ENCODE data around the gene MAD1L1.

Gene MAD1L1

DNA sequence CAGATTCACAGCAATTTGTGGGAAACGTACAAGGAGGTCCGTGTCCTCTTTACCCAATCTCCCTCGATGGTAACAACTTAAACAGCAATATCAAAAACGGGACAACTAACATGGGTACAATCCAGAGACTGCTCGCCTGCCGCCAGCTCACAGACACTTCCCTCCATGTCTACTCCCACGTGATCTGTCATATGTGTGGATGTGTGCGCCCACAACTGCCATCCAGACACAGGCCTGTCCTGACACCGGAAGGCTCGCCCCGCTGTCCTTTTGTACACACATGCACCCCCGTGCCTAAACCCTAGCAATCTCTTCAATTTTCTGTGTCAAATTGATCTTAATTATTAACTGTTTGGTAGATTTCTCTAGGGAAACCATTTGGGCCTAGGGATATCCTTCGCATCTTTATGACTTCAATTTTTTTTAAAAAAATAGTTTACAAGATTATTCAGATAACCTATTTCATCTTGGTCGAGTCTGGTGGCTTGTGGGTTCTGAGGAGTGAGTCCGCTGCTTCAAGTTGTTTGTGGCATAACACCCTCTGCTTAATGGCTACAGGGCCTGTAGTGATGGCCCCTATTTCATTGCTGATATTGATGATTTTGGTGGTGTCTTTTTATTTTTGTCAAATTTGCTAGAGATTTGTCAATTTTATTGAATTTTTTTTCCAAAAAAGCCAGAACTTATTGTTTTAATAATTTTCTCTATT is 260.6 kb downstream of the MAD1L1 start:
- in situ Hi-C loops (cut with HindIII; ENCODE audit: low sequenced_read_pairs): loop anchor here (10.0 kb wide), 2 partner anchors 237 to 377 kb away; no protein-coding TSS in a partner anchor

- in situ Hi-C loops (cut with HindIII; ENCODE audit: low sequenced_read_pairs): loop anchor here (10.0 kb wide), 2 partner anchors 236 to 376 kb away; no protein-coding TSS in a partner anchor
These were observed 261.9 kb downstream of the MAD1L1 start for GRCh38 chr7:1970895-1971294.

GRCh38 chr7:1970285-1970660 is 262.5 kb downstream of the MAD1L1 start:
- in situ Hi-C loops (cut with HindIII; ENCODE audit: low sequenced_read_pairs): loop anchor here (10.0 kb wide), 2 partner anchors 235 to 375 kb away; no protein-coding TSS in a partner anchor

- in situ Hi-C loops (cut with HindIII; ENCODE audit: low sequenced_read_pairs): loop anchor here (10.0 kb wide), 2 partner anchors 235 to 375 kb away; no protein-coding TSS in a partner anchor
These were observed 263.1 kb downstream of the MAD1L1 start for GRCh38 chr7:1969459-1970284.

GRCh38 chr7:1968397-1969111 is 264.2 kb downstream of the MAD1L1 start:
- in situ Hi-C loops (cut with HindIII; ENCODE audit: low sequenced_read_pairs): no loop called here

DNA sequence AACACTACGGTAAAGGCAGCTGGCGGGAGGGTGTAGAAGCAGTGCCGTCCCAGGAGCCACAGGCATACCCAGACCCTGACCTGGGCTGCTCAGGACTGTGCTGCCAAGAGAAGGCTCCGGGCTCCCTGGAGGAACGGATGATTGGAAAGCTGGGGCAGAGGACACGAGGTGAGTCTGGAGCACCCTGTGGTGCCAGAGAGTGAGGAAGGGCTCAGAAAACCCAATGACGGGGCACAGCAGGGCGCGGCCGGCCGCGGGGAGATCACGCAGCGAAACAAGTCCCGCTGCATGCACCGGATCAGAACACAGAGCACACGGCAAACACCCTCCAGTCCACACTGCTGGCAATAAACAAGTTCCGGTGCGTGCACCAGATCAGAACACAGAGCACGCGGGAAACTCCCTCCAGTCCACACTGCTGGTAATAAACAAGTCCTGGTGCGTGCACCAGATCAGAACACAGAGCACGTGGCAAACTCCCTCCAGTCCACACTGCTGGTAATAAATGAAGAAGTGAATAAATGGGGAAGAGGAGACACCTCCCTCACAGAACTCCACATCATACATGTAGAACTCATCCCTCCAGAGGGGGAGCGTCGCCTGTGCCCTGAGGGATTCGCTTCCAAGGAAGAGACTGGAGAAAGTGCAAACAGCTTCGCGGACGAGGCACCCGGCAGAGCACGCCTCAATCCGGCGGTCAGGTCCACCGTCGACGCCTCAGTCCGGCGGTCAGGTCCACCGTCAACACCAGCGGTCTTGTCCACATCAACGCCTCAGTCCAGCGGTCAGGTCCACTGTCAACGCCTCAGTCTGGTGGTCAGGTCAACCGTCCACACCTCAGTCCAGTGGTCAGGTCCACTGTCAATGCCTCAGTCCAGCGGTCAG is 265.0 kb downstream of the MAD1L1 start:
- in situ Hi-C loops (cut with HindIII; ENCODE audit: low sequenced_read_pairs): no loop called here

DNA sequence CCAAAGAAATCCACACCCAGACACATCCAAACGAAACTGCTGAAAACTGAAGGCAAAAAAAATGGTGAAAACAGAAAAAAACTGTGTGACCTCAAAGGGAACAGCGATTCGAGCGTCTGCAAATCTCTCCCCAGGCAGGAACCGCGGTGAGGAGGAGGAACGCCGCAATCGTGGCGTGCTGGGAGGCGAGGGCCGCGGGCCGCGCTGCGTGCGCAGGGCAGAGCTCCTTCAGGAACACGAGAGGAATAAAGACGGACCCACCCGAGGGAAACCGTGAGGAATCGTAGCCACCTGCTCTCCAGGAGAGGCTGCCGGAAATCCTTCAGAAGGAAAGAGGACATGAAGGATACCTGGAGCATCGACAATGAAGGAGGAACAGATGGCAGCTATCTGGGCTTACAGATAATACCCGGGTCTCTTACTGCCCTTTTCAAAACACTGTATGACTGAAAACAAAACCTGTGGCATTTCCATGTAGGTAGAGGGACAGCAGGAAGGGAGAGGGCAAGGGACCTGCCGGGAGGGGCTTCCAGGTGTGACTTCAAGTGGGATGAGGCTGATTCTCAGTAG is 266.0 kb downstream of the MAD1L1 start:
- in situ Hi-C loops (cut with HindIII; ENCODE audit: low sequenced_read_pairs): no loop called here

GRCh38 chr7:1965579-1966294 is 267.0 kb downstream of the MAD1L1 start:
- in situ Hi-C loops (cut with HindIII; ENCODE audit: low sequenced_read_pairs): no loop called here

GRCh38 chr7:1964913-1965578 is 267.7 kb downstream of the MAD1L1 start:
- in situ Hi-C loops (cut with HindIII; ENCODE audit: low sequenced_read_pairs): no loop called here

DNA sequence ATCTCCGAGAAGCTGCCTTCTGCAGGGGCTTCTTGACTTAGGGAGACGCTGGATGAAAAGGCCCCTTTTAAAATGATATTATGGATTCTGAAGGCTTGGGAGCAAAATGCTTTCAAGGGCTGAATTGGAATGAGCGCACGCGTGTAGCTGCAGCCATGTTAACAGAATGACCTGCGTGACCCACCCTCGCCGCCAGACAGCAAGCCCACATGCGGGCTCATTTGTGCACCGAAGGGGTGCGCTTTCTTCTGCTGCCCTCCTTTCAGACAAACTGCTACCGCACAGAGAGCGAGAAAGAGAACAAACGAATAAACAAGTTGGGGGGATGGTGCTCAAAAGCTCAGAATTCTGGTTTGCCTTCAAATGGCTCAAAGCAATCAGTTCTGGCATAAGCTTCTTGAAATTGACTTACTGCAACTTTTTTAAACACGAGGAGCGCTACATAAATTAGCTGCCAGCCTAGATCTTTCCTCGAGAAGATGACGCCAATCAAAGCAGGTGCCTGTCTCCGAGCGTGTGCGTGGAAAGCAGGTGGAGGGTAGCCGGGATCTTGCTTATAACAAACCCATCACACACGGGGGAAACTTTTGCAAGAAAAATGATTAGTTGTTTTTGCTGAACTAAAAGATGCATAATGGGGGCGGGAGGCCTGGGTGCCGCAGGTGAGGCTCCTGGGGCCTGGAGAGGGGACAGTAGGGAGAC is 268.4 kb downstream of the MAD1L1 start:
- in situ Hi-C loops (cut with HindIII; ENCODE audit: low sequenced_read_pairs): no loop called here

DNA sequence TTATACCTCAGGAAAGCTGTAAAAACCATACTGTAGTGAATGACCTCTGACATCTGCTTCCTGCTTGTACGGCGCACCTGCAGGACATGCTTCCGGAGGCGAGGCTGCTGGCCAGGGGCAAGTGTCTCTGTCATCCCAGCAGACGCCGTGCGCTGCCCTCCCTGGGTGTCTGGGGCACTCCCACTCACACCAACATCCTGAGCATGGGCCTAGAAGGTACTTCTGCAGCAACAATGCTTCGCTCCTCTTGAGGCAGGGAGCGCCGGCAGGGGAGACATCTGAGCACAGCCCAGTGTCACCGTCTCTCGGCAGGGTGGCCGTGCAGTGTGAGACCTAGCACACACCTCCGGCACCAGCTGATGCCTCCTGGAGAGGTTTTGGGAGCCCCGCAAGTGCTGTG is 269.2 kb downstream of the MAD1L1 start:
- in situ Hi-C loops (cut with HindIII; ENCODE audit: low sequenced_read_pairs): no loop called here

GRCh38 chr7:1961701-1962276 is 271.0 kb downstream of the MAD1L1 start:
- in situ Hi-C loops (cut with HindIII; ENCODE audit: low sequenced_read_pairs): no loop called here

DNA sequence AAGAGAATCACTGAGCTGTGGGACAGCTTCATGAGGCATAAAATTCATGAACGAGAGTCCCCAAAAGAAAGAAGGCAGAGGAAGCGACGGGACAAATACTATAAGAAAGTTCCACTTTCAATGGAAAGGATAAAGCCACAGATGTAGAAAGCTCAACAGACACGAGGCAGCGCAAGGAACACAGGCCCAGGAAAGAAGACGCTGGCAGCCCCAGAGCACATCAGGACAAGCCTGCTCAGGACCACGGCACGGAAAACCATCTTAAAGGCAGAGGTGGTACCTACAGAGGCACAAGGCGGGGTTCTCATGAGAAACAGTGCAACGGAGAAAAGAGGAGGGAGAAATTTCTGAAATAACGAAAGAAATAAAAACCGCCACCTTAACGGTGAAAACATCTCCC is 273.4 kb downstream of the MAD1L1 start:
- in situ Hi-C loops (cut with HindIII; ENCODE audit: low sequenced_read_pairs): no loop called here

DNA sequence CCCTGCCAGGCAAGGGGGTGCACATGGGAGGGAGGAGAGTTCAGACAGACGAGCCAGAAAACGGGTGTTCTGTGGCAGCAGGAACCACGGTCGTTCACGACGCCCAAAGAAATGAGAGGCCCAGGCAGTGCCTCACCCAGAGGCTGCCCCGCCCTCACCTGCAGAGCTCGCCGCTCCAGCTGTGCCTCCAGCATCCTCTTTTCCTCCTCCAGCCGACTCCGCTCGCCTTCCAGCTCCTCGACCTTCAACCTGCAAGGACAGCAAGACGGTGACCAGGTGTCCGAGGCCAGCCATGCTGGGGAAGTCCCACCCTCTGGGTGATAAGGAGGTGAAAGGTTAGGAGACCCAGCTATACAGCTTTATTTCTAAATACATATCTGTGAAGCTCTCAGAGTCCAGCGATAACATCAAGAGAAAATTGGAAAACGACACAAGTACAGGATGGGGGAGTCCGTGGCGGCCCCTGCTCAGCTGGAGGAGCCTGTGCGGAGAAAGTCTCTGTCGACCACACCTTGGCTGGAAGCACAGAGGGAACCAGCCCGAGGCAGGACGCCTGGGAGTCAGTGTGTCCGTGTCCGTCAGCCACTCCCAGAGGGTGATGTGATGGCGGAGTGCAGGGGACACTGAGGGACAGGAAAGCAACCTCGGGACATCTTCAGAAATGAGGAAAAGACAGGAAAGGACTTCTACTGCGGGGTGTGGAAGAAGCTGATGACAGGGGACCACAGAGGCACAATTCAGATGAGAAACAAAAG is 275.1 kb downstream of the MAD1L1 start:
- in situ Hi-C loops (cut with HindIII; ENCODE audit: low sequenced_read_pairs): no loop called here

DNA sequence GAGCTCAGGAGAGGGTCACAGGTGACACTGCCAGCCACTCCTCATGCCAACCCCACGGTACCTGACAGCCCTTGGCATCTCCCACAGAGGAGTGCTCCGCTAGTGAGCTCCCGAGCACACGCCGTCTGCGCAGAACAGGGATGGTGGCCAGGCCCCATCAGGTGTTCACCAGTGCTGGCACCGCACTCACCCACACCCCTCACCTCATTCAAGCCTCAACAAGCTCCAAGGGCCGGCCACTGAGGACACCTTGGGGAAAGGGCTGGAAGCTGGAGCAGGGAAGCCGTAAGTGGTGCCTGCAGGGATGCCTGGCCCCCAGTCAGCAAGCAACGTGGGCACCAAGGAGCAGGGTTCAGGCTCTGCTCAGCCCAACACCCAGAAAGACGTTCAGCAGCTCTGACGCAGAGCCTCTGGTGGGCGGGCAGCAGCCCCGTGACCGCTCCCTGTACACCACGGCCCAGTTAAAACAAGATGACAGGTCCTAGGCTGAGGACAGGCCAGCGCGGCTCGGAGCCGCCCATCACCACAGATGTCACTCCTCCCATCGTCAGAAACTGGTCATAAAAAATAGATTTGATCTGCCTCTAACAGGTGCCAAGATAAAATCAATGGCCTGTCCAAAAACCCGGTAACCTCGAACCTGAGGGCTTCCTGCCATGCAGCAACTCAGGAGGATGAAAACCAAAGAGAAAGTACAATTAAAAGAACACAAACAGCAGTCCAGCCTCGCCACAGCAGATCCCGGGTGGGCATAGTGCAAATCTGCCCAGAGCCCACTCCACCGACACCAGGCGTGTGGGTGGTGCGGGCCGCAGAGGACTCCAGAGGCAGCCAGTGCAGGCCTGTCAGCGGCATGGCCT is 275.9 kb downstream of the MAD1L1 start:
- in situ Hi-C loops (cut with HindIII; ENCODE audit: low sequenced_read_pairs): no loop called here

GRCh38 chr7:1956141-1956540 is 276.6 kb downstream of the MAD1L1 start:
- in situ Hi-C loops (cut with HindIII; ENCODE audit: low sequenced_read_pairs): no loop called here
